HepG2 (cell line): ENCODE data around the gene ACP1. TPM values are rescaled to one million over a fixed set of nuclear protein-coding genes. Genes with fewer than 3 reads are reported as not detected.

Source experiments
- BRD4 ChIP-seq: sonication (generic); formaldehyde crosslinking; IDR thresholded peaks from 2 replicates; pipeline ENCODE4 v1.4.0; 2020; ENCODE audit warnings: missing genetic modification reagents
- CC2D1A ChIP-seq: sonication (generic); formaldehyde crosslinking; IDR thresholded peaks from 2 replicates; pipeline ENCODE4 v1.8.1; 2023; ENCODE audit warnings: mild to moderate bottlenecking, missing genetic modification reagents
- CHCHD3 ChIP-seq: sonication (generic); formaldehyde crosslinking; IDR thresholded peaks from 2 replicates; pipeline ENCODE4 v1.8.0; 2022; ENCODE audit warnings: mild to moderate bottlenecking, missing genetic modification reagents, moderate library complexity
- HOXD1 ChIP-seq: sonication (generic); formaldehyde crosslinking; IDR thresholded peaks from 2 replicates; pipeline ENCODE4 v1.5.0; 2020; ENCODE audit warnings: missing genetic modification reagents
- ONECUT2 ChIP-seq: sonication (generic); formaldehyde crosslinking; IDR thresholded peaks from 2 replicates; pipeline ENCODE4 v1.4.0; 2020; ENCODE audit warnings: missing genetic modification reagents
- PCBP2 ChIP-seq: fragments of 200-400 bp; formaldehyde crosslinking; optimal IDR thresholded peaks from 2 replicates; pipeline ENCODE3; 2018; ENCODE audit warnings: low read length, low read depth; ENCODE audit not compliant: poor library complexity, severe bottlenecking
- SIX4 ChIP-seq: sonication (generic); formaldehyde crosslinking; IDR thresholded peaks from 2 replicates; pipeline ENCODE4 v1.4.0; 2020; ENCODE audit warnings: missing genetic modification reagents
- SYNCRIP ChIP-seq: fragments of 200-400 bp; formaldehyde crosslinking; IDR thresholded peaks from 2 replicates; pipeline ENCODE4 v1.6.1; 2018; ENCODE audit warnings: mild to moderate bottlenecking, low read depth, low read length; ENCODE audit not compliant: insufficient read depth
- WIZ ChIP-seq: sonication (generic); formaldehyde crosslinking; IDR thresholded peaks from 2 replicates; pipeline ENCODE4 v1.5.1; 2020; ENCODE audit warnings: mild to moderate bottlenecking, missing genetic modification reagents
- ZBTB21 ChIP-seq: sonication (generic); formaldehyde crosslinking; IDR thresholded peaks from 2 replicates; pipeline ENCODE4 v1.4.0; 2020; ENCODE audit warnings: missing genetic modification reagents
- ZNF382 ChIP-seq: sonication (generic); formaldehyde crosslinking; IDR thresholded peaks from 2 replicates; pipeline ENCODE4 v1.5.0; 2020; ENCODE audit warnings: missing genetic modification reagents, mild to moderate bottlenecking, borderline replicate concordance
- ZNF557 ChIP-seq: sonication (generic); formaldehyde crosslinking; IDR thresholded peaks from 2 replicates; pipeline ENCODE4 v1.4.0; 2020; ENCODE audit warnings: missing genetic modification reagents
- ZNF644 ChIP-seq: IDR thresholded peaks from 2 replicates; pipeline ENCODE4 v1.6.1; 2016; ENCODE audit warnings: low read depth
- ZNF775 ChIP-seq: sonication (generic); formaldehyde crosslinking; IDR thresholded peaks from 2 replicates; pipeline ENCODE4 v1.4.0; 2020; ENCODE audit warnings: missing genetic modification reagents, mild to moderate bottlenecking, moderate library complexity, borderline replicate concordance
- ZNF784 ChIP-seq: sonication (generic); formaldehyde crosslinking; IDR thresholded peaks from 2 replicates; pipeline ENCODE4 v1.5.1; 2020; ENCODE audit warnings: missing genetic modification reagents, mild to moderate bottlenecking, borderline replicate concordance
- ZNF792 ChIP-seq: IDR thresholded peaks from 2 replicates; pipeline ENCODE4 v1.6.1; 2016
- ZSCAN5A ChIP-seq: sonication (generic); formaldehyde crosslinking; IDR thresholded peaks from 2 replicates; pipeline ENCODE4 v1.8.0; 2022; ENCODE audit warnings: mild to moderate bottlenecking, missing genetic modification reagents, borderline replicate concordance
- polyA plus RNA-seq, 8 experiments: library from polyadenylated mRNA; depleted of rRNA in 3 of 8; stranded (reverse) in 7 of 8; unstranded in 1 of 8; fragments of >200 nt; fragmentation: Illumina TruSeq in 4 of 8; extraction: Trizol in 4 of 8; gene quantifications; 2 replicates each; pipeline versions ENCODE4 v1.2.1 to v1.2.3, GENCODE V29; 2011 to 2016; ENCODE audit warnings: low read depth in 4 of 8, missing spikeins in 1 of 8, mixed read lengths in 1 of 8; ENCODE audit not compliant: insufficient read depth in 1 of 8
- total RNA-seq, 5 experiments: library from RNA; depleted of rRNA; stranded (reverse); fragments of >200 nt; fragmentation: Illumina TruSeq; extraction: Trizol; gene quantifications; 2 replicates each; pipeline ENCODE4 v1.2.3, GENCODE V29; 2016; ENCODE audit warnings: low read depth in 1 of 5
- TF ChIP-seq, protein P1 (sequence below): sonication (generic); formaldehyde crosslinking; IDR thresholded peaks from 2 replicates; pipeline ENCODE4 v1.8.0; 2022; ENCODE audit warnings: mild to moderate bottlenecking, missing genetic modification reagents
- TF ChIP-seq, protein P2 (sequence below): sonication (generic); formaldehyde crosslinking; IDR thresholded peaks from 2 replicates; pipeline ENCODE4 v1.5.1; 2020; ENCODE audit warnings: mild to moderate bottlenecking, missing genetic modification reagents
- TF ChIP-seq, protein P3 (sequence below): sonication (generic); formaldehyde crosslinking; IDR thresholded peaks from 2 replicates; pipeline ENCODE4 v1.5.0; 2020; ENCODE audit warnings: missing genetic modification reagents
- TF ChIP-seq, protein P4 (sequence below): sonication (generic); formaldehyde crosslinking; IDR thresholded peaks from 2 replicates; pipeline ENCODE4 v1.4.0; 2020; ENCODE audit warnings: low read depth, mild to moderate bottlenecking, missing genetic modification reagents

ACP1 gene
- total and polyA plus RNA-seq, 2 of the 13 experiments (the other 11 are each of a cell fraction or from before 2014, with no cell fraction given): 246 to 348 TPM

- peak; percentile 93 for TF ChIP-seq ZNF644
- peak; percentile 99 for TF ChIP-seq ZSCAN5A (CRISPR knock-in tag)
- TF ChIP-seq, protein P1, sequence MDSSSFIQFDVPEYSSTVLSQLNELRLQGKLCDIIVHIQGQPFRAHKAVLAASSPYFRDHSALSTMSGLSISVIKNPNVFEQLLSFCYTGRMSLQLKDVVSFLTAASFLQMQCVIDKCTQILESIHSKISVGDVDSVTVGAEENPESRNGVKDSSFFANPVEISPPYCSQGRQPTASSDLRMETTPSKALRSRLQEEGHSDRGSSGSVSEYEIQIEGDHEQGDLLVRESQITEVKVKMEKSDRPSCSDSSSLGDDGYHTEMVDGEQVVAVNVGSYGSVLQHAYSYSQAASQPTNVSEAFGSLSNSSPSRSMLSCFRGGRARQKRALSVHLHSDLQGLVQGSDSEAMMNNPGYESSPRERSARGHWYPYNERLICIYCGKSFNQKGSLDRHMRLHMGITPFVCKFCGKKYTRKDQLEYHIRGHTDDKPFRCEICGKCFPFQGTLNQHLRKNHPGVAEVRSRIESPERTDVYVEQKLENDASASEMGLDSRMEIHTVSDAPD (CRISPR knock-in tag): peak; percentile 96
- peak; percentile 98 for TF ChIP-seq ZNF792 (CRISPR knock-in tag)
- TF ChIP-seq HOXD1: peak; percentile 97
- no peak for TF ChIP-seq SYNCRIP
- TF ChIP-seq, protein P2, sequence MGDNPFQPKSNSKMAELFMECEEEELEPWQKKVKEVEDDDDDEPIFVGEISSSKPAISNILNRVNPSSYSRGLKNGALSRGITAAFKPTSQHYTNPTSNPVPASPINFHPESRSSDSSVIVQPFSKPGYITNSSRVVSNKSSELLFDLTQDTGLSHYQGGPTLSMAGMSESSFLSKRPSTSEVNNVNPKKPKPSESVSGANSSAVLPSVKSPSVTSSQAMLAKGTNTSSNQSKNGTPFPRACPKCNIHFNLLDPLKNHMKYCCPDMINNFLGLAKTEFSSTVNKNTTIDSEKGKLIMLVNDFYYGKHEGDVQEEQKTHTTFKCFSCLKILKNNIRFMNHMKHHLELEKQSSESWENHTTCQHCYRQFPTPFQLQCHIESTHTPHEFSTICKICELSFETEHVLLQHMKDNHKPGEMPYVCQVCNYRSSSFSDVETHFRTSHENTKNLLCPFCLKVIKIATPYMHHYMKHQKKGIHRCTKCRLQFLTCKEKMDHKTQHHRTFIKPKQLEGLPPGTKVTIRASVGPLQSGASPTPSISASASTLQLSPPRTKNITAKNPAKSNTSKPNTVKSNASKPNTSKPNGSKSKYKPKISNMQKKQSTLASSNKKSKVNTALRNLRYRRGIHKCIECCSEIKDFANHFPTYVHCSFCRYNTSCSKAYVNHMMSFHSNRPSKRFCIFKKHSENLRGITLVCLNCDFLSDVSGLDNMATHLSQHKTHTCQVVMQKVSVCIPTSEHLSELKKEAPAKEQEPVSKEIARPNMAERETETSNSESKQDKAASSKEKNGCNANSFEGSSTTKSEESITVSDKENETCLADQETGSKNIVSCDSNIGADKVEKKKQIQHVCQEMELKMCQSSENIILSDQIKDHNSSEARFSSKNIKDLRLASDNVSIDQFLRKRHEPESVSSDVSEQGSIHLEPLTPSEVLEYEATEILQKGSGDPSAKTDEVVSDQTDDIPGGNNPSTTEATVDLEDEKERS (CRISPR knock-in tag): no peak
- TF ChIP-seq SIX4: peak; percentile 97
- TF ChIP-seq ZNF557 (CRISPR knock-in tag): no peak
- TF ChIP-seq ONECUT2 (CRISPR knock-in tag): peak; percentile 69
- no peak for TF ChIP-seq PCBP2
- TF ChIP-seq WIZ (CRISPR knock-in tag): no peak
- TF ChIP-seq ZBTB21 (CRISPR knock-in tag): peak; percentile 89
- TF ChIP-seq ZNF775: no peak
- TF ChIP-seq, protein P3, sequence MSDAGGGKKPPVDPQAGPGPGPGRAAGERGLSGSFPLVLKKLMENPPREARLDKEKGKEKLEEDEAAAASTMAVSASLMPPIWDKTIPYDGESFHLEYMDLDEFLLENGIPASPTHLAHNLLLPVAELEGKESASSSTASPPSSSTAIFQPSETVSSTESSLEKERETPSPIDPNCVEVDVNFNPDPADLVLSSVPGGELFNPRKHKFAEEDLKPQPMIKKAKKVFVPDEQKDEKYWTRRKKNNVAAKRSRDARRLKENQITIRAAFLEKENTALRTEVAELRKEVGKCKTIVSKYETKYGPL: no peak; the same call in 1 of the 2 replicates
- TF ChIP-seq, protein P4, sequence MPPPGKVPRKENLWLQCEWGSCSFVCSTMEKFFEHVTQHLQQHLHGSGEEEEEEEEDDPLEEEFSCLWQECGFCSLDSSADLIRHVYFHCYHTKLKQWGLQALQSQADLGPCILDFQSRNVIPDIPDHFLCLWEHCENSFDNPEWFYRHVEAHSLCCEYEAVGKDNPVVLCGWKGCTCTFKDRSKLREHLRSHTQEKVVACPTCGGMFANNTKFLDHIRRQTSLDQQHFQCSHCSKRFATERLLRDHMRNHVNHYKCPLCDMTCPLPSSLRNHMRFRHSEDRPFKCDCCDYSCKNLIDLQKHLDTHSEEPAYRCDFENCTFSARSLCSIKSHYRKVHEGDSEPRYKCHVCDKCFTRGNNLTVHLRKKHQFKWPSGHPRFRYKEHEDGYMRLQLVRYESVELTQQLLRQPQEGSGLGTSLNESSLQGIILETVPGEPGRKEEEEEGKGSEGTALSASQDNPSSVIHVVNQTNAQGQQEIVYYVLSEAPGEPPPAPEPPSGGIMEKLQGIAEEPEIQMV: 0 out of 2 replicates have a peak, but pooled peaks have one; percentile 42
- TF ChIP-seq CHCHD3: no peak
- peak; percentile 68; the same call in 1 of the 2 replicates for TF ChIP-seq BRD4 (CRISPR knock-in tag)
- no peak for TF ChIP-seq ZNF784
- TF ChIP-seq ZNF382 (CRISPR knock-in tag): no peak
- TF ChIP-seq CC2D1A (CRISPR knock-in tag): peak; percentile 54; the same call in 1 of the 2 replicates
Measured at GRCh38 chr2:260507-261161, 4.1 kb upstream of the ACP1 start (continued).
